SK-N-SH treated with all-trans-retinoic acid at 6 μM for 48 hours (cell line): Measurements from ENCODE around the gene WNT5A.

Experiments
- ATAC-seq: fragments of 200-7000 bp; cut with Tn5 transposase; 3 replicates; pipeline ENCODE4 v1.9.1; 2020; ENCODE audit warnings: mild to moderate bottlenecking, moderate library complexity
- ARNTL ChIP-seq: fragments of 450-650 bp; formaldehyde crosslinking; IDR thresholded peaks from 2 replicates; pipeline ENCODE4 v1.5.0; 2020; ENCODE audit warnings: low read depth, mild to moderate bottlenecking, moderate library complexity, borderline replicate concordance
- BACH2 ChIP-seq: fragments of 250-450 bp; sonication (Bioruptor Pico); IDR thresholded peaks from 2 replicates; pipeline ENCODE4 v1.9.0; 2021; ENCODE audit warnings: mild to moderate bottlenecking, borderline replicate concordance
- CSDC2 ChIP-seq: fragments of 250-450 bp; sonication (Bioruptor Pico); IDR thresholded peaks from 2 replicates; pipeline ENCODE4 v1.5.0; 2020; ENCODE audit warnings: mild to moderate bottlenecking, moderate library complexity
- ESRRG ChIP-seq: fragments of 250-450 bp; sonication (Bioruptor Pico); IDR thresholded peaks from 2 replicates; pipeline ENCODE4 v1.6.1; 2021; ENCODE audit warnings: mild to moderate bottlenecking
- GLIS3 ChIP-seq: fragments of 250-450 bp; sonication (Bioruptor Pico); IDR thresholded peaks from 2 replicates; pipeline ENCODE4 v1.5.0; 2020; ENCODE audit warnings: mild to moderate bottlenecking, moderate library complexity
- ISL1 ChIP-seq: fragments of 250-450 bp; sonication (Bioruptor Pico); IDR thresholded peaks from 2 replicates; pipeline ENCODE4 v2.1.2; 2022; ENCODE audit warnings: mild to moderate bottlenecking, moderate library complexity
- OSR1 ChIP-seq: fragments of 250-450 bp; sonication (Bioruptor Pico); IDR thresholded peaks from 2 replicates; pipeline ENCODE4 v1.8.0; 2022; ENCODE audit warnings: moderate library complexity, mild to moderate bottlenecking, inconsistent platforms
- PPARA ChIP-seq: fragments of 250-450 bp; sonication (Bioruptor Pico); IDR thresholded peaks from 2 replicates; pipeline ENCODE4 v1.5.0; 2020; ENCODE audit warnings: mild to moderate bottlenecking, borderline replicate concordance
- RARB ChIP-seq: fragments of 250-450 bp; sonication (Bioruptor Pico); IDR thresholded peaks from 2 replicates; pipeline ENCODE4 v1.8.0; 2021; ENCODE audit warnings: mild to moderate bottlenecking, moderate library complexity
- SNAI2 ChIP-seq: fragments of 250-450 bp; sonication (Bioruptor Pico); IDR thresholded peaks from 2 replicates; pipeline ENCODE4 v1.5.0; 2020; ENCODE audit warnings: mild to moderate bottlenecking, moderate library complexity
- TCF4 ChIP-seq: fragments of 250-450 bp; sonication (Bioruptor Pico); IDR thresholded peaks from 2 replicates; pipeline ENCODE4 v1.8.0; 2021; ENCODE audit warnings: mild to moderate bottlenecking, moderate library complexity, borderline replicate concordance
- TOX ChIP-seq: fragments of 250-450 bp; sonication (Bioruptor Pico); IDR thresholded peaks from 2 replicates; pipeline ENCODE4 v1.8.0; 2021; ENCODE audit warnings: mild to moderate bottlenecking, moderate library complexity, borderline replicate concordance
- ZC3H10 ChIP-seq: fragments of 250-450 bp; sonication (Bioruptor Pico); IDR thresholded peaks from 2 replicates; pipeline ENCODE4 v1.5.1; 2021; ENCODE audit warnings: mild to moderate bottlenecking, moderate library complexity
- ZFP3 ChIP-seq: fragments of 250-450 bp; sonication (Bioruptor Pico); IDR thresholded peaks from 2 replicates; pipeline ENCODE4 v1.5.0; 2020; ENCODE audit warnings: mild to moderate bottlenecking, moderate library complexity
- ZFP30 ChIP-seq: fragments of 450-650 bp; formaldehyde crosslinking; IDR thresholded peaks from 2 replicates; pipeline ENCODE4 v1.5.0; 2022; ENCODE audit warnings: mild to moderate bottlenecking, moderate library complexity
- ZNF565 ChIP-seq: fragments of 450-650 bp; formaldehyde crosslinking; conservative IDR thresholded peaks from 2 replicates; pipeline ENCODE4 v1.5.0; 2020; ENCODE audit warnings: low read depth, mild to moderate bottlenecking, moderate library complexity
- ZNF70 ChIP-seq: fragments of 450-650 bp; formaldehyde crosslinking; IDR thresholded peaks from 2 replicates; pipeline ENCODE4 v1.5.0; 2020; ENCODE audit warnings: mild to moderate bottlenecking, moderate library complexity
- ZNF8 ChIP-seq: fragments of 450-650 bp; formaldehyde crosslinking; IDR thresholded peaks from 2 replicates; pipeline ENCODE4 v1.5.0; 2020; ENCODE audit warnings: mild to moderate bottlenecking, moderate library complexity
- TF ChIP-seq, protein P1 (sequence below): fragments of 250-450 bp; sonication (Bioruptor Pico); IDR thresholded peaks from 2 replicates; pipeline ENCODE4 v1.5.0; 2020; ENCODE audit warnings: mild to moderate bottlenecking, moderate library complexity
- TF ChIP-seq, protein P2 (sequence below): fragments of 250-450 bp; sonication (Bioruptor Pico); IDR thresholded peaks from 2 replicates; pipeline ENCODE4 v1.5.1; 2020; ENCODE audit warnings: low read depth, mild to moderate bottlenecking, moderate library complexity
- TF ChIP-seq, protein P3 (sequence below): fragments of 250-450 bp; sonication (Bioruptor Pico); IDR thresholded peaks from 2 replicates; pipeline ENCODE4 v1.5.1; 2021; ENCODE audit warnings: mild to moderate bottlenecking, moderate library complexity
- TF ChIP-seq, protein P4 (sequence below): fragments of 250-450 bp; sonication (Bioruptor Pico); IDR thresholded peaks from 2 replicates; pipeline ENCODE4 v1.8.0; 2021; ENCODE audit warnings: low read depth, mild to moderate bottlenecking, moderate library complexity, borderline replicate concordance

The WNT5A gene

DNA sequence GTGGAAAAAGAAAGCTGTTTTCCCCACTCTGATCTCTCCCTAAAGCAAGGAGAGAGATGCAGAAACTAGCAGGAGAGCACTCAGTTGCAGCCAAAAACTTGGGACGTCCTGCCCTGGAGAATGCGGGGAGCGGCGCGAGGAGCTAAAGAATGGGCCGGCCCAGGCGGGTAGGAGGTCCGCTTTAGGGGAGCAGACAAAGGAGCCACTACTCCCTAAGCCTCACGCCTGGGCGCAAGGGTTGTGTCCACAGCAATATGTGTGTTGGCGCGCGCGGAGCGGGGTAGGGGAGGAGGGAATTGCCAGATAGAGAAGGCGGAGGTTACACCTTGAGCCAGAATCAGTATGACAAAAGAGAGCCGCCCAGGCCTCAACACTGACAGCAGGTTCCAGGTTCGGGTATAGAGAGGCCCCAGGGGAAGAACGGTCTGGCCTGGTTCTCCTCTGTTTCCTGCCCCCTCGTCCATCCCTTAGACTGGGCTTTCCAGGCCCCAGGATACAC is 2.9 kb downstream of the WNT5A start:
- no peak for ATAC-seq

DNA sequence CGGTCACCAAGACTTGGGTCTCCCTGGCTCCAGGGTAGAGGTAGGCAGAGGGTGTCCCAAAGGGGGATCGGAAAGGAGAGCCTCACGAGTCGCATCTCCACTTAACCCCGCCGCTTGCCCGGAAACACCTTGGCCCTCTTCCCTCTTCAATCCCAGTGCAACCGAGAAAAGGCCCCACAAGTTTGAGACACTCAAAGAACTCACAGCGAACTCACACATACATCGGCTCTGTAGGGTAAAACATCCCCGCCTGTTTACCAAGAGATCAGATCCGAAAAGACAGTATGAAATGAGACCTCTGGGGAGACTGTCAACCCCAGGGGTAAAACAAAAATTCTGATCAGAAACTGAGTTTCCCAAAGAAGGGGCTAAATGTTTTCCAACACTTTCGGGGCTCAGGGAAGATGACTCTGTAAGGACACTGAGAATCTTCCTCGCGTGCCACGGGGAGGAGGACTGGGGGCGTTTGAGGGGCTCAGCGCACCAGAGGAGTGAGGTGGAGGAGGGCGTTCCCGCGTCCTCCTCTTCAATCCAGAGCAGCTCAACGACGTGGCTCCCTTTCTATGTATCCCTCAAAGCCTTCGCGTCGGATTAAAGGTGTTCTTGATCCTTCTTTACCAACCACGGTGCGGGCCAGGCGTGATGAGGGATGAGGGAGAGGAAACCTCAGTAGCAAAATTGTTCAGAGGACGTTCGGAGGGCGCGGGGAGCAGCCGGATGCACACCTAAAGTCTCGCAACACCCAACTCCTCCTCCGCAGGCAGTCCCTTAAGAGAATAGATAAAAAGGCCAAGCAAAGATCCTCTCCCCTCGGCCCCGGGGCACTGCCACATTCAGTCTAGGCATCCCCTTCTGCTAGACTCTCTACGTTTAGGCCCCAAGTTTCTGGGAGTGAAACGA is 3.7 kb downstream of the WNT5A start:
- no peak for ATAC-seq
- TF ChIP-seq, protein P1, sequence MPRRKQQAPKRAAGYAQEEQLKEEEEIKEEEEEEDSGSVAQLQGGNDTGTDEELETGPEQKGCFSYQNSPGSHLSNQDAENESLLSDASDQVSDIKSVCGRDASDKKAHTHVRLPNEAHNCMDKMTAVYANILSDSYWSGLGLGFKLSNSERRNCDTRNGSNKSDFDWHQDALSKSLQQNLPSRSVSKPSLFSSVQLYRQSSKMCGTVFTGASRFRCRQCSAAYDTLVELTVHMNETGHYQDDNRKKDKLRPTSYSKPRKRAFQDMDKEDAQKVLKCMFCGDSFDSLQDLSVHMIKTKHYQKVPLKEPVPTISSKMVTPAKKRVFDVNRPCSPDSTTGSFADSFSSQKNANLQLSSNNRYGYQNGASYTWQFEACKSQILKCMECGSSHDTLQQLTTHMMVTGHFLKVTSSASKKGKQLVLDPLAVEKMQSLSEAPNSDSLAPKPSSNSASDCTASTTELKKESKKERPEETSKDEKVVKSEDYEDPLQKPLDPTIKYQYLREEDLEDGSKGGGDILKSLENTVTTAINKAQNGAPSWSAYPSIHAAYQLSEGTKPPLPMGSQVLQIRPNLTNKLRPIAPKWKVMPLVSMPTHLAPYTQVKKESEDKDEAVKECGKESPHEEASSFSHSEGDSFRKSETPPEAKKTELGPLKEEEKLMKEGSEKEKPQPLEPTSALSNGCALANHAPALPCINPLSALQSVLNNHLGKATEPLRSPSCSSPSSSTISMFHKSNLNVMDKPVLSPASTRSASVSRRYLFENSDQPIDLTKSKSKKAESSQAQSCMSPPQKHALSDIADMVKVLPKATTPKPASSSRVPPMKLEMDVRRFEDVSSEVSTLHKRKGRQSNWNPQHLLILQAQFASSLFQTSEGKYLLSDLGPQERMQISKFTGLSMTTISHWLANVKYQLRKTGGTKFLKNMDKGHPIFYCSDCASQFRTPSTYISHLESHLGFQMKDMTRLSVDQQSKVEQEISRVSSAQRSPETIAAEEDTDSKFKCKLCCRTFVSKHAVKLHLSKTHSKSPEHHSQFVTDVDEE (CRISPR knock-in tag), result no peak
- TF ChIP-seq ESRRG (CRISPR knock-in tag) (no peak), ZNF8 (CRISPR knock-in tag) (no peak), OSR1 (CRISPR knock-in tag) (no peak), RARB (CRISPR knock-in tag) (no peak), TOX (no peak), ZNF70 (CRISPR knock-in tag) (no peak), ZFP30 (CRISPR knock-in tag) (no peak), CSDC2 (no peak), BACH2 (no peak), PPARA (CRISPR knock-in tag) (no peak), TCF4 (CRISPR knock-in tag) (no peak), SNAI2 (CRISPR knock-in tag) (no peak), ZFP3 (no peak)

More for the DNA sequence above, 2.9 kb downstream of the WNT5A start:
- no peak for TF ChIP-seq BACH2
- no peak for TF ChIP-seq ARNTL (CRISPR knock-in tag)
- TF ChIP-seq ZNF8 (CRISPR knock-in tag), result no peak
- TF ChIP-seq ZFP3, result no peak
- no peak for TF ChIP-seq TCF4 (CRISPR knock-in tag)
- no peak for TF ChIP-seq GLIS3 (CRISPR knock-in tag)
- TF ChIP-seq ISL1 (CRISPR knock-in tag), result no peak
- no peak for TF ChIP-seq ESRRG (CRISPR knock-in tag)
- TF ChIP-seq, protein P2, sequence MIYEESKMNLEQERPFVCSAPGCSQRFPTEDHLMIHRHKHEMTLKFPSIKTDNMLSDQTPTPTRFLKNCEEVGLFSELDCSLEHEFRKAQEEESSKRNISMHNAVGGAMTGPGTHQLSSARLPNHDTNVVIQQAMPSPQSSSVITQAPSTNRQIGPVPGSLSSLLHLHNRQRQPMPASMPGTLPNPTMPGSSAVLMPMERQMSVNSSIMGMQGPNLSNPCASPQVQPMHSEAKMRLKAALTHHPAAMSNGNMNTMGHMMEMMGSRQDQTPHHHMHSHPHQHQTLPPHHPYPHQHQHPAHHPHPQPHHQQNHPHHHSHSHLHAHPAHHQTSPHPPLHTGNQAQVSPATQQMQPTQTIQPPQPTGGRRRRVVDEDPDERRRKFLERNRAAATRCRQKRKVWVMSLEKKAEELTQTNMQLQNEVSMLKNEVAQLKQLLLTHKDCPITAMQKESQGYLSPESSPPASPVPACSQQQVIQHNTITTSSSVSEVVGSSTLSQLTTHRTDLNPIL, result no peak
- TF ChIP-seq CSDC2, result no peak
- no peak for TF ChIP-seq PPARA (CRISPR knock-in tag)
- no peak for TF ChIP-seq ZC3H10
- TF ChIP-seq ZNF70 (CRISPR knock-in tag), result no peak
- no peak for TF ChIP-seq OSR1 (CRISPR knock-in tag)
- TF ChIP-seq ZFP30 (CRISPR knock-in tag), result no peak
- TF ChIP-seq, protein P3, sequence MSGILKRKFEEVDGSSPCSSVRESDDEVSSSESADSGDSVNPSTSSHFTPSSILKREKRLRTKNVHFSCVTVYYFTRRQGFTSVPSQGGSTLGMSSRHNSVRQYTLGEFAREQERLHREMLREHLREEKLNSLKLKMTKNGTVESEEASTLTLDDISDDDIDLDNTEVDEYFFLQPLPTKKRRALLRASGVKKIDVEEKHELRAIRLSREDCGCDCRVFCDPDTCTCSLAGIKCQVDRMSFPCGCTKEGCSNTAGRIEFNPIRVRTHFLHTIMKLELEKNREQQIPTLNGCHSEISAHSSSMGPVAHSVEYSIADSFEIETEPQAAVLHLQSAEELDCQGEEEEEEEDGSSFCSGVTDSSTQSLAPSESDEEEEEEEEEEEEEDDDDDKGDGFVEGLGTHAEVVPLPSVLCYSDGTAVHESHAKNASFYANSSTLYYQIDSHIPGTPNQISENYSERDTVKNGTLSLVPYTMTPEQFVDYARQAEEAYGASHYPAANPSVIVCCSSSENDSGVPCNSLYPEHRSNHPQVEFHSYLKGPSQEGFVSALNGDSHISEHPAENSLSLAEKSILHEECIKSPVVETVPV (CRISPR knock-in tag), result no peak
- TF ChIP-seq RARB (CRISPR knock-in tag), result no peak
- TF ChIP-seq, protein P4, sequence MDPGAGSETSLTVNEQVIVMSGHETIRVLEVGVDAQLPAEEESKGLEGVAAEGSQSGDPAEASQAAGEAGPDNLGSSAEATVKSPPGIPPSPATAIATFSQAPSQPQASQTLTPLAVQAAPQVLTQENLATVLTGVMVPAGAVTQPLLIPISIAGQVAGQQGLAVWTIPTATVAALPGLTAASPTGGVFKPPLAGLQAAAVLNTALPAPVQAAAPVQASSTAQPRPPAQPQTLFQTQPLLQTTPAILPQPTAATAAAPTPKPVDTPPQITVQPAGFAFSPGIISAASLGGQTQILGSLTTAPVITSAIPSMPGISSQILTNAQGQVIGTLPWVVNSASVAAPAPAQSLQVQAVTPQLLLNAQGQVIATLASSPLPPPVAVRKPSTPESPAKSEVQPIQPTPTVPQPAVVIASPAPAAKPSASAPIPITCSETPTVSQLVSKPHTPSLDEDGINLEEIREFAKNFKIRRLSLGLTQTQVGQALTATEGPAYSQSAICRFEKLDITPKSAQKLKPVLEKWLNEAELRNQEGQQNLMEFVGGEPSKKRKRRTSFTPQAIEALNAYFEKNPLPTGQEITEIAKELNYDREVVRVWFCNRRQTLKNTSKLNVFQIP (CRISPR knock-in tag), result no peak

DNA sequence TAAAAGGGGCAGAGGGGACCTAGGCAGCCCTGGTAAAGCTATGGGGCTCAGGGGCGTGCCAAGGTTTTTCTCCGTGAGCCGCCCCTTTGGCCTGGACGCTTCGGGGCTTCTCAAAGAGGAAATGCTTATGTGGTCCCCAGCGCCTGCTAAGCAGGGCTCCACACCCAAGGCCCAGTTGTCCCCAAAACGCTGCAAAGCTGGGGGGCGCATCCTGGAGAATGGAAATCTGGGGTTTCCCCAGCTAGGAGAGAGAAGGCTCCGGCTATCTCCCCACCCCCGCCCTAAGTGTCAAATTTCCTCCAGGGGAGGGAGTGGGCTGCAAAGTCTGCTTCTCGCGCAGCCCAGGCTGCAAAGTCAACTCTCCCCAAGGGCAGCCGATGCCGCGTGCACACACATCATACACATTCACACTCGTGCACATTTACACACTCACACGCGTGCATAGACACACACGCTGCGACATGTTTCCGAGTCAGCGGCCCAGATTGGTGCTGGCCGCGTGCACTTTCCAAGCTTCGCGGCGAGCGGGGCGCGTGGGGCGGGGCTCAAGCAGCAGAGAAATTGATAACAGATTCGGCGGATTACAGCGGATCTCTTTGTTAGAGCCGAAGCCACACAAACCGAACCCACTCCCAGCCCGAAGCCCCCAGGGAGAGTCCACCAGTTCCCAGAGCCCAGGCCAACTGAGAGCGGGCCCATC is 4.5 kb downstream of the WNT5A start:
- ATAC-seq, result no peak
- TF ChIP-seq, protein P2, result no peak
- TF ChIP-seq TOX (no peak), ZFP3 (no peak), ZNF8 (CRISPR knock-in tag) (no peak), CSDC2 (no peak), GLIS3 (CRISPR knock-in tag) (no peak), ZNF565 (CRISPR knock-in tag) (no peak), TCF4 (CRISPR knock-in tag) (no peak), ZNF70 (CRISPR knock-in tag) (no peak), OSR1 (CRISPR knock-in tag) (no peak), SNAI2 (CRISPR knock-in tag) (no peak), ISL1 (CRISPR knock-in tag) (no peak), BACH2 (no peak), ESRRG (CRISPR knock-in tag) (no peak), PPARA (CRISPR knock-in tag) (no peak), ARNTL (CRISPR knock-in tag) (no peak)
- TF ChIP-seq, protein P4 (CRISPR knock-in tag), result no peak
